Daoy (cell line): ENCODE results near the gene LAPTM4A. TPM values are rescaled to one million over a fixed set of nuclear protein-coding genes. Genes with fewer than 3 reads are reported as not detected.
"Not testable (repeated sequence)": the region's sequence is repeated elsewhere in the genome, so short reads cannot be mapped to it uniquely, and the experiment has no call there.

Experiments
- DNase-seq: peaks from one replicate; pipeline ENCODE4 v3.0.0-alpha.2; 2015; ENCODE audit warnings: low read depth
- total RNA-seq: library from RNA; depleted of rRNA; stranded (reverse); fragments of >200 nt; shearing (Covaris generic); gene quantifications from 2 replicates; pipeline ENCODE4 v1.2.3, GENCODE V29; 2014

LAPTM4A gene
- total RNA-seq, 1 experiment from 2014 or later = 120 TPM

DNA sequence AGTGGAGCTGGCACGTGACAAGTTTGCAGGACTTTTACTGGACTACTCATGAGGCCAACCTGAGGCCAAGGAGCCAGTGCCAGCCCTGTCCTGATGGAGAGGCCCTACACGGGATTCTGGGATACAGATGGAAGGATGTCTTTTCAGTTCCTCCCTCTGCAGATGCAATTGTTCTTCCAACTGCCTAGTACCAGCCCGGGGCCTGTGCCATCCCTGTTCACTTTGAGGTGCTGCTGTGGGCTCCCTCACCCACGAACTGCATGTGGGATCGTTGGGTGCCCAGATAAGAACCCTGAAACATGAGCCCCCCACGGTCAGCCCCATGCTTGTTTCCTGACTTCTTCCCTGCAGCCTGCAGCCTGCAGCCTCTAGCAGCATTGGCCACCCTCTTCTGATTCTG, 25.3 kb upstream of the LAPTM4A start:
- DNase-seq = no peak

DNA sequence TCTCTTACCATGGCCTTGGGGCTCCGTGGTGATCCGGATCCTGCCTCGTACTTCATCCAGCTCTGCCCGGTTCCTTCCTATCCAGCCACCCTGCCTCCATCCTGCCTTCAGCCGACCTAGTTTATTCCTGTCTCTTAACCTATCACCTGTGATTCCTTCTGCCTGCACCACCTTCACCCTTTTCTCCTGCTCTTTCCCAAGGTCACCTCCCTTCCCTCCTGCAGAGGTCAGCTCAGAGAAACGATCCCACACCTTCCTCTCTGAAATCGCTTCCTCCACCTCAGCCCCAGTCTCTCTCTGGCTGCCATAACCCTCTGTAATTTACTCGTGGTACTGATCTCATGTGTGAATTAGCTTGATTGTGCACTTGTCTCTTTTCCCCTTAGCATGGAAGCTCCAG, 23.5 kb upstream of the LAPTM4A start:
- DNase-seq = no peak

DNA sequence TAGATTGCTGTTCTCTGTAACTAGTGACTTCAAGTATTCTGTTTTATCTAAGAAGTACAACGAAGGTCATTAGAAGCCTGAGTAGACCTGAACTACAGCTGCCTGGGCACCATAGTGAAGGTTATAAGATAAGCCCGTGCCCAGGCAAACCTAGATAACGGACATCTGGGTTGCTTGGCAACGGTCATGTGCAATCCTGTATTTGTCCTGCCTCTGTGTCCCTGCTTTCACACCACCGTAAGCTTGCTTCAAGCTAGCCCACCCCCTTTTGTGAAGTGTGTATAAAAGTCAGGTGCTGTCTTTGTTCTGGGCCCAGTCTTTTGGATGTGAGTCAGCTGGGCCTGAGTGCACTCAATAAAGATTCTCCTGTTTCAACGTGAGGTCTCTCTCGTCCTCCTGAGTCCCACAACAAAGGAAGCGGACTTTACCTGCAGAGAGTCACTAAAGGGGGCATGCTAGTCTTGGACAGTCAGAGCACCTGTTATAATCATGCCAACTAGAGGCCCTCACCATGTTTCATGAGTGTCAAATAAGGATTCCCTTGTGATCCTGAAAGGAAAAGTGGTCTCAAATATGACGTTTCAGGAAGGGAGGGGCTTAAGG, 22.7 kb upstream of the LAPTM4A start:
- not testable (repeated sequence) for DNase-seq

DNA sequence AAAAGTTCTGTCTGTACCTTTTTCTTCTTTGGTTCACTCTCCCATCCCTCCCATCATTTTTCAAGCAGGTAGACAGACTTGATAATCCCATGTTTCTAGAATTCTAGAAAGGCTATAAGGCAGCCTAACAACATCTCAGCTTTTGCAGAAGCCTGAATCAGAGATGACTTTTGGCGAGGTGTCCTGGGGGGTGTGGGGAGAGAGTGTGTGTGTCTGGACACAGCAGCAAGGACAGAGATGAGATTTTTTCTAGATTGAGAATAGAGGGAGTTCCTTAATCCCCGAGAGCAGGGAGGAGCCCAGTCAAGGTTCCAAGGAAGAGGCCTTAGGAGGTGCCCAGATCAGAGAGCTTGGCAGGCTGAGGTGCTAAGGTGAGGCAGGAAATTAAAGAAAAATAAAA, 22.0 kb upstream of the LAPTM4A start:
- no peak for DNase-seq

DNA sequence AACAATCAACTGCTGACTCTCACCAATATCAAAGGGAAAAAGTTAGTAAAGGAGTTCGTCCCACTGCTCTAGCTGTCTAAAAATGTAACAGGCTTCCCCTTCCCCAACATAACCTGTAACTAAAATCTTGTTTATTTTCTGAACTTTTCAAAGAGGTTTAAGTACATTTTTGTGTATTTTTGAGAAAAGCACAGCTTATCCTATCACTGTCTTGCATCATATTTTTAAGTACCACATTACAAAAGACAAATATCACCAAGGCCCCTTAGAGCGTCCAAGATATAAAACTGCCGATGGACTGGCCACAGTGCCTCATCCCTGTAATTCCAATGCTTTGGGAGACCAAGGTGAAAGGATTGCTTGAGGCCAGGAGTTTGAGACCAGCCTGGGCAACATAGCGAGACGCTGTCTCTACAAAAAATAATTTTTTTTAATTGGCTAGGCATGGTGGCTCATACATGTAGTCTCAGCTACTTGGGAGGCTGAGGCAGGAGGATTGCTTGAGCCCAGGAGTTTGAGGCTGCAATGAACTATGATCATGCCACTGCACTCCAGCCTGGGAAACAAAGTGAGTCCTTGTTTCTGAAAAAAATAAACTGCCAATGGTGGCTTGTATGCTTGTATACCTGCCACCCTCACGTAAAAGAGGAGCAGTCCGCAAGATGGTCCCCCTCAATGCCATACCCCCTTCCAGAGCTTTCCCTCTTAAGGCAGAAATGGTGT, 21.2 kb upstream of the LAPTM4A start:
- no peak for DNase-seq

DNA sequence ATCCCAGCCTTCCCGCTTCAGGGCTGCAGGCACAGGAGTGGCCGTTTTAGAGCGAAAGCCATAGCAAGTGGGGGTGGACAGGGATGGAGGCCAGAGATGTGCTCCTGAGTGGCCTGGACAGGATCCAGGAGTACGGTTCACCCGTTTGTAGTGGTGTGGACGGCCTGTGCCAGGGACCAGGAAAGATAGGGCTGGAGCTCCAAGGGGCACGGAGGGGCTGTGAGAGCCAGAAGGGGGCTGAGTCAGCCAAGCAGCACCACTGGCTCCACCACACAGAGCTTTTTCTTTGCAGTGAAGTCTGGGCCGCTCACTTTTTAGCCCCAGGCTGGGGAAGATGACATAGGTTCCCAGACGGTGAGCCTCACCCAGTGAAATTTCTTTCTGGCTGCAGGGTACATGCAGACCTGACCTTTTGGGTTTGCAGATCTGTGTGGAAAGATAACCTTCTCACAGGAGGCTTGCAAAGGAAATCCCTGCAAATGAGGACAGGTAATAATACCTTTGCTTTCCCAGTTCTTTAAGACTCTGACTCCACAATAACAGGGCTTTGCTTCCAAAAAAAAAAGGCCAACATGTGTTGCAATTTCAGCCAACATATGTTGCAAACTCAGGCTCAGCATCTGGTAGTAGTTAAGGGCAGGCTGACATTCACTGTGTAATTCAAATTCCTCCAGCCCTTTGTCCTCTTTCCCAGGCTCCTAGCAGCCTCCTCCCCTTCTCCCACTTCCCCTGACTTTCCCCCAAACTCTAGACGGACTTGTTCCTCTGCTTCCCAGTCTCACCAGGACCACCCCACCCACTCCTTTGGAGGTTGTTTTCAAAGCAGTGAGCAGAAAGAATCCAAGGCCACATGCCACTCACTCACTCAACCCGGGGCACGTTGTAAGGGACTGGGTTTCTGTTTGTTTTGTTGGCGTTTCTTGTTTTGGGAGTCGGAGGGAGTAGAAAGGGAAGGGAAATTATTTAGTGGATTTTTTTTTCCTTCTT, 20.3 kb upstream of the LAPTM4A start:
- DNase-seq = peak; percentile 87

DNA sequence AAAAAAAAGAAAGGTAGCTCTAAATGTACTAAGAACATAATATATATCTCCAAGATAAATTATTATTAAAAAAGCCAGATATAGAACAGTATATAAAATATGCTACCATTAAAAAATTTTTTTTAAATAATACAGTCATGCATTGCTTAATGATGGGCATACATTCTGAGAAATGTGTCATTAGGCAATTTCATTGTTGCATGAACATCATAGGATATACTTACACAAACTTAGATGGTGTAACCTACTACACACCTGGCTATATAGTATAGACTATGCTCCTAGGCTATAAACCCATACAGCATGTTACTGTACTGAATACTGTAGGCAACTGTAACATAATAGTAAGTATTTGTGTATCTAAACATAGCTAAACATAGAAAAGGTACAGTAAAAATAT, 18.3 kb upstream of the LAPTM4A start:
- no peak for DNase-seq

DNA sequence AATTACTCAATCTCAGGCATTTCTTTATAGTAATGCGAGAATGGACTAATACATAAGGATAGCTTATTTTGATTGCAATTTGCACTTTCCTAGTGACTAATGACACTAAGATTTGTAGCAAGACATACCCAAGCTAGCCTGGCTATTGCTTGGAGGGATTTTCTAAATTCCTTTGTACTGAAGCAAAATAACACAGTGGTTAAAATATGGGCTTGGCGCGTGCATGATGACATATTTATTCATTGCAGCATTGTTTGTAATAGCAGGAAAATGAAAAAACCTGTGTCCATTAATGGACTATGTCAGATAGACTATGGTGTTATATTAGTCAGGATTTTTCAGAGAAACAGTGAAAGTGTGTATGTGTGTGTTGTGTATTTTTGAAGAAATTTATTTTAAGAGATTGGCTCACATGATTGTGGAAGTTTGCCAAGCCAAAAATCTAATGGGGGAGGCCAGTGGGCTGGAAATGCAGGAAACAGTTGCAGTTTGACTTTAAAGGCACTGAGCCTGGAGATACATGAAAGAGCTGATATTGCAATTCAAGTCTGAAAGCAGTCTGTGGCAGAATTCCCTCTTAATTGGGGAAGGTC, 16.7 kb upstream of the LAPTM4A start:
- DNase-seq = peak; percentile 61

DNA sequence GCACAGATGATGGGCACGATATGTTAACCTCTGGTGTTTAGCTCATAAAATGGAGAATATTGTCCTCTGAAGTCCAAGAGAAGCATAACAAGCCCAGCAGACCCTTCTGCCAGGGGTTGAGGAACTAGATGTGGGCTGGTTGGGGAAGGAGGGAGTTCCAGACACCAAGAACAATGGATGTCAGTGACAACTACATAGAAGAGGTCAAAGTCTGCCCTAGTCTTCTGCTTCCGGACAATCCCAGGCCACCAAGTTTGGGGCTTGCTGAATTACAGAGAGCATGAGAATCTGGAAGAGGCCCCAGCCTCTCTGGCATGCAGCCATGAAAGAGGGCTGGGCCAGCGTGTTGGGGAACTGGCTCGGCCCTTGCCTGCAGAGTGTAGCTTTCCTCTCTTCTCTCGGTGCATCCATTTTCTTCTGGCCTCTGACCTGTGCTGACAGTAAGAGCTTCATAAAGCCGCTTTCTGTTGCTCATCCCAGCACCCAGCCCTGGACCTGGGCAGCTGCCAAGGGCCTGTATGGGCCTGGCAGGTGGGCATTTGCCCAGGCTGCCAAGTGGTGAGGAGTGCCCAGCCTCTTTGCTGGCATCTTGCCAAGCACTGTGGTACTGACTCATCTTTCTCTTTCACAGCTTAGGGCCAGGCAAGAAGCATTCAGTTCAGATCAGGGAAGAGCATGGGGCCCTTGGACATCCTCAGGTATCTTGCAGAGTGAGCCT, 14.6 kb upstream of the LAPTM4A start:
- peak; percentile 84 for DNase-seq

DNA sequence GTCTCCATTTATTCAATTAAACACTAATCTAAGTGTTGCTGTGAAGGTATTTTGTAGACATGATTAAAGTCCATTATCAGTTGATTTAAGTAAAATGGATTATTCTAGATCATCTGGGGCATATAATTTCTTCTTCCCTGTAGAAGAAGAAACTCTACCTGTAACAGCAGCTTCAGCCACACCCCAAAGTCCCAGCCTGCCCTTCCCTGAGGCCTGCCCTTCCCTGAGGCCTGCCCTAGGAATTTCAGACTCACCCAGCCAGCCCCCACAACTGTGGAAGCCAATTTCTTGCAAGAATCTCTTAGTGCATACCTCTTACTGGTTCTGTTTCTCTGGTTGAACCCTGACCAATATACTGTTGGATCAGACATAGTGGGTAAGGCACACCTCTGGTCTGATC, 13.4 kb upstream of the LAPTM4A start:
- no peak for DNase-seq

DNA sequence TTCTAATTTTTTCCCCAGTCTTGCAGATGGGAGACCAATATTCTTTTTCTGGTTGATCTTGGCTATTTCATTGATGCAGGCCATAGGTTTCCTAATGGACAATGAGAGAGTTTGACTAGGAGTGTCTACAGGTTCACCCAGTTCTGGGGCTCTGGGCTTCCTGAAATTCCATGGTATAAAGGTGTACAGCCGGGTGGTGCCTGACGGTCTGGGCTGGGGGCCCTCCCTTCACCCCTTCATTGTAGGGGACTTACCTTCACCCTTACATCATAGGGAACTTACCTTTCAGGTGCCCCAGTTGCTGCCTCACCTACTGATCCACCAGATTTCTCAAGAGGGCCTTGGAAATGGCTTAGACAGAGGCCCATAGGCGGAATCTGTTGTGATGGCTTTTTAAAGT, 13.0 kb upstream of the LAPTM4A start:
- DNase-seq = no peak

DNA sequence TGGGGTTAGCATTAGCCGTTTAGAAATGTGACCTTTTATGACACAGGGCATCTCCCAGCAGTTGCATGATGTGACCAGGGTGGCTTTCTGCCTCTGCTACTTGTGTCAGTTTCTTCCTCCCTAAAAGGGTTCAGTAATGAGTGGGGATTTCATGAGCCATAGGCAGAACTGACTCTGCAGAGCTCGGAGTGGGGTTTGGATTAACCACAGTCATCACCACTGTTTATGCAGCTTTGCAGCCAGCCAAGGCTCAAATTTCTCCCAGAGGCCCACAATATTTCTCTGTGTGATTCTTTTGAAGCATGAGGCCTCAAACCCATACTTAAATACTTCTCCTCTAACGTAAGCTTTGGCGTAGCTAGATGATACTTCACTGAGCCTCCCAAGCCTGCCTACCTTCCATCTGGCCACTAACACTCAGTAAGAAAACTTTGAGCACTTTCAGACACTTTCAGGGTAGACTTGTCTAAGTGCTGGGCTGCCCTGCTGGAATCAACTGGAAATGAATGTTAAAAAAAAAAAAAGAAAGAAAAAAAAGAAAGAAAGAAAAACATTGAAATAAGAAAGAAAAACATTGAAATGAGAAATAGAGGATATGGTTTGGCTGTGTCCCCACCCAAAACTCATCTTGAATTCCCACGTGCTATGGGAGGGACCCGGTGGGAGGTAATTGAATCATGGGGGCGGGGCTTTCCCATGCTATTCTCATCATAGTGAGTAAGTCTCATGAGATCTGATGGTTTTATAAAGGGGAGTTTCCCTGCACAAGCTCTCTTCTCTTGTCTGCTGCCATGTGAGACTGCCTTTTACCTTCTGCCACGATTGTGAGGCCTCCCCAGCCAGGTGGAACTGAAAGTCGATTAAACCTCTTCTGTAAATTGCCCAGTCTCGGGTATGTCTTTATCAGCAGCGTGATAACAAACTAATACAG, 11.5 kb upstream of the LAPTM4A start:
- peak; percentile 72 for DNase-seq

DNA sequence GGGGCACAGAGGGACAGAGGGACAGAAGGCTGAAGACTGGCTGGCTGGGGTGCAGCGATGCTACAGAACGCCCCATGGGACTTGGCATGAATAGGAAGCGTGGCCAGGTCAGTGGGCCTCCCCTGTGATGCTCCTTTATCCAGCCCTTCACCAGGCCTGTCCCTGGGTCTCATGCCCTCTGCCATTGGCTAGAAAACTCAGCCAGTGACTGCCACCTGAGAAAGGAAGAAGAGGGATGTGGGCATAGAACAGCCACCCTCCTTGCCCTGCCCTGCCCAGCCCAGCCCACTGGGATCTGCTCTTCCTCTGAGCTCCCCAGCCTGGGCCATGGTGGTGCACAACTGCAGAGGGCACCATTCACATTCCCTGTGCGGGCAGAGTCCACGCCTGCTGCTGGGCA, 10.5 kb upstream of the LAPTM4A start:
- DNase-seq = peak; percentile 8

DNA sequence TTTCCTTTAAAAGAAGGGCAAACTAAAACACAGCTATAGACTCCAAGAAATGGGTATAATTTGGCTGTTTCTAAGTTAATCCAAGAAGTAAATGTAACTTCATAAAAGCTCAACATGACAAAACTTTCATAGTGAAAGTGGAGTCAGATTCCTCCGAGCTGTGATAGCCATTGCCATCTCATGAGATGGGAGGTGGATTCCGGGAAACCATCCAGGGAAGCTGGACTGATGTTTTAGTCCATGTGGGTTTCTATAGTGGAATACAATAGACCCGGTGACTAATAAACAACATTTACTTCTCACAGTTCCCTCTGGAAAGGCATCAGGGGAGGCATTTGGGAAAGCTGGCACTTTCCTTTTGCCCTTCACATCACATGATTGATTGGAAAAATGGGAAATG, 10.0 kb upstream of the LAPTM4A start:
- DNase-seq = peak; percentile 43

DNA sequence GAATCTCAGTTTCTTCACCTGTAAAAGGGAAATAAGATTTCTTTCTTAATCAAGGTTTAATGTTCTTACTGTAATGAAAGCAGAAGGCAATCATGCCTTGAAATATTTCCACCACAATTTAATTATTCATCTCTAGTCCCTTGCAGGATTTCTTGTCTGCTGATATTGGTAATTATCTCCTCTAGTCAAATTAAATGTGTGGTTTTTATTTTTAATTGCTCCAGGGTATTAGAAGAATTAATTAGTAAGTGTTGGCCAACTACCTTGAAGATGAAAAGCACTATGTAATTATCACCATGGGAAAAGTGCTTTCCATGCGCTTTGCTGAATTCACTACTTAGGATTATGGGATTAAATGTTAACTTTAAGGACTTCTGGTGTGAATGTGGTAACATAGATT, 8.7 kb upstream of the LAPTM4A start:
- DNase-seq = no peak

DNA sequence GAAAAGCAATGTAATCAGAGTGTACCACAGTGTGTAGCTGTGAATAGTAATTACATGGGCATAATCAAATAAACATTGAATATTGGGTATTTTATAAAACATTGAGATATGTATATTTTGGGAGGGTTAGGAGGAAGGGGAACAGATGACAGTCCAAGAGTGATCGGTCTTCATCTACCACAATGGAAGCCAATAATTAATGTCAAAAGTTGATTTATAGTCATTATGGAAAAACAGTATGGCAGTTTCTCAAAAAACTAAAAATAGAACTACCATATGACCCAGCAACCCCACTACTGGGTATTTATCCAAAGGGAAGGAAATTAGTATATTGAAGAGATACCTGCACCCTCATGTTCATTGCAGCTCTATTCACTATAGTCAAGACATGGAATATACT, 5.8 kb upstream of the LAPTM4A start:
- no peak for DNase-seq

DNA sequence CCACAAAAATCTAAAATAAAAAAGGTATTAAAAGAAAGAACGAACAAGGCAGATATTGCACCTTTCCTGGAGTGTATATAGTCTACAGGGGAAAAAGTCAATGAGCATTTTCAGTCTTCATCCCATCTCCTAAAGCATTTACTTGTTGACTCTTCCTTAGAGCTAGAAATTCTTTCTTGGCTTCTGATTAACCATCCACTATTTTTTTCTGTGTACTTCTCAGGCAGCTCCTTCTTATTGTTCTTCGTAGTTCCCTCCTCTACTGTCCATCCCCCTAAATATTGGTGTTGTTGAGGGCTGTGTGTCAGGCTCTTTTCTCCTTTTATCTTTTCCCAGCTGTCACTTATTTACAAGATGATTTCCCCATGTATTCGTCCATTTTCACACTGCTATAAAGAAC, 3.5 kb upstream of the LAPTM4A start:
- DNase-seq = no peak

DNA sequence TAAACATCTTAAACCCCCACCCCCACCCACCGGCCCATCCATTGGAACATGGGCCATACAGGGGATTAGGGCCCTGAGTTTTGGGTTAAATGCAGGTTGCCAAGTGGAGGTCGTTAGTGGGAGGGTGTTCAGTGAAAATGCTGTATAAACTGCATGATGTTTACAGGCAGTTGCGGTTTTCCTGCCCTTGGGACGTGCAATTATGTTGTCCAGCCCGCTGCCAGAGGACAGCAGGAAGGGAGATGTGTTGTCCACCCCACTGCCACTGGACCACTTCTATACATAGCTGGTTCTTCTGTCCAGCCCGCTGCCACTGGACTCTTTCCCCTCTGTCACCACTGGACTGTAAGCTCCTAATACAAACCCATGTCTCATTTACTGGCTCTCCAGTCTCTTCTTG, 2.7 kb upstream of the LAPTM4A start:
- no peak for DNase-seq

DNA sequence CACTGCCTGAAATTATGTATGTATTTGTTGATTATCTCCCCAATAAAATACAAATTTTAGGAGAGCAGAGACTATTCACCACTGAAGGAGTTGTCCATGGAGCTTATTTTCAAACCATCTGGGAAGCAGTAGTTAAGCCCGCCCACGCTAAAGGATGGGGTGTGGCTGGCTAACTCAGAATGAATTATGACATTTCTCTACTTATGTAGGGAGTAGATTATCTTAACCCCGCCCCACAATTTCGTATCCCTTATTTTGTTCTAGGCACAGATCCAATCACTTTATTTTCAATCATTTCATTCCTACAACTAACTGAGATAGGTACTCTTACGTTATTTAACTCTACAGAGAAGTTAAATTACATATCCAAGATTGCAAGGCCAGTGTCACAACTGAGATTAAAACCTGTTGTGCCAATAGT, 1.4 kb upstream of the LAPTM4A start:
- peak; percentile 77 for DNase-seq

DNA sequence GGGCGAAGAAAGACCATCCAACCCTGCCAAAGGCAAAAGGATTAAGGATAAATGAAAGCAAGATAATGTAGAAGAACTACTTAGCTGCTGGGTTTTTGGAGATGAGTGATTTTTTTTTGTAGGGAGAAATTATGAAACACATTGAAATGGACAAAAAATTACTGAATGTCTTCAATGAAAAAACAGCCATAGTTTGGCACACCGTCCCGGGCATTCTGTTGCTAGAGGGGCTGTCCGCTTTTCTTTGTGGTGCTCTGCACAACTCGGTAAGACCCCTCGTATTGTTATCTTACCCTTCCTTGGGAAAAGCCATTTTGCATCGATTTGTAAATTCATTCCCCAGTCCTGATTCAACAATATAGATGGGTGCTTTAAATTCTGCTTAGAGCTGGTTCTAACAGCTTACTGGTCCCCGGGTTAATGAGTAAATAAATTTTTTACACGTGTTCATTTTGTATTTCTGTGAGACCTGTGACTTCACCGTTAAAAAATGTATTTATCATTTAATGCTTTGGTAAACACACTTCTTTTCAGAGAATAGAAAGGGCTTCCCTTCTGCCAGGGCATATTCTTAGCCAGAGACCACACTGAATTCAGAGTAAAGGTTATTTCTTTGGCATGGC, 912 bp upstream of the LAPTM4A start:
- no peak for DNase-seq
